ENCODE results near the gene ZNF408. TPM values are rescaled to one million over a fixed set of nuclear protein-coding genes. Genes with fewer than 3 reads are reported as not detected.
"Not testable (repeated sequence)": the region's sequence is repeated elsewhere in the genome, so short reads cannot be mapped to it uniquely, and the experiment has no call there.

ZNF408 gene
- total and polyA plus RNA-seq, 7 donors, result 5.0 to 15.0 (median 9.9) TPM

GRCh38 chr11:46698597-46698996, 2.2 kb upstream of the ZNF408 start:
- no peaks in the 10 kb centered on the region for H3K9me3 ChIP-seq
- peaks cover 56% of the 10 kb centered on the region for H3K4me1 ChIP-seq
- no peaks in the 10 kb centered on the region for H3K27me3 ChIP-seq (ENCODE audit: insufficient read depth in 3 of 3, low read length in 2 of 3)
- peak overlapping the region; percentile 99 for H3K4me3 ChIP-seq
- intact Hi-C loops (cut with DNase I), result no loop called here
- TF ChIP-seq, protein P1, sequence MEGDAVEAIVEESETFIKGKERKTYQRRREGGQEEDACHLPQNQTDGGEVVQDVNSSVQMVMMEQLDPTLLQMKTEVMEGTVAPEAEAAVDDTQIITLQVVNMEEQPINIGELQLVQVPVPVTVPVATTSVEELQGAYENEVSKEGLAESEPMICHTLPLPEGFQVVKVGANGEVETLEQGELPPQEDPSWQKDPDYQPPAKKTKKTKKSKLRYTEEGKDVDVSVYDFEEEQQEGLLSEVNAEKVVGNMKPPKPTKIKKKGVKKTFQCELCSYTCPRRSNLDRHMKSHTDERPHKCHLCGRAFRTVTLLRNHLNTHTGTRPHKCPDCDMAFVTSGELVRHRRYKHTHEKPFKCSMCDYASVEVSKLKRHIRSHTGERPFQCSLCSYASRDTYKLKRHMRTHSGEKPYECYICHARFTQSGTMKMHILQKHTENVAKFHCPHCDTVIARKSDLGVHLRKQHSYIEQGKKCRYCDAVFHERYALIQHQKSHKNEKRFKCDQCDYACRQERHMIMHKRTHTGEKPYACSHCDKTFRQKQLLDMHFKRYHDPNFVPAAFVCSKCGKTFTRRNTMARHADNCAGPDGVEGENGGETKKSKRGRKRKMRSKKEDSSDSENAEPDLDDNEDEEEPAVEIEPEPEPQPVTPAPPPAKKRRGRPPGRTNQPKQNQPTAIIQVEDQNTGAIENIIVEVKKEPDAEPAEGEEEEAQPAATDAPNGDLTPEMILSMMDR (IDR thresholded peaks at IDR 0.05), result no peak
- ATAC-seq (no peak), DNase-seq (no peak)
- no peak overlapping the region for H3K27ac ChIP-seq
- 32 to 60% (median 50%) methylated on average over 1 of the region's 1 CpG for WGBS, 3 donors
- peaks cover 9 to 44% of the 10 kb centered on the region in 2 donors for H3K36me3 ChIP-seq (ENCODE audit: insufficient read depth in 1 of 2, low read depth in 1 of 2)

GRCh38 chr11:46701078-46701654, 335 bp downstream of the ZNF408 start:
- ATAC-seq (peak in 1 of 4 donors; percentile 0), DNase-seq (no peak)
- peak overlapping the region; percentile 99 for H3K4me3 ChIP-seq
- peaks cover 50% of the 10 kb centered on the region for H3K4me1 ChIP-seq
- peak overlapping the region; percentile 99 for H3K27ac ChIP-seq
- no peaks in the 10 kb centered on the region for H3K9me3 ChIP-seq
- peaks cover 9 to 48% of the 10 kb centered on the region in 2 donors for H3K36me3 ChIP-seq (ENCODE audit: insufficient read depth in 1 of 2, low read depth in 1 of 2)
- 0 to 1% (median 1%) methylated on average over 29 of the region's 29 CpGs for WGBS, 3 donors
- TF ChIP-seq, protein P1 (IDR thresholded peaks at IDR 0.05), result no peak
- intact Hi-C loops (cut with DNase I), result no loop called here
- H3K27me3 ChIP-seq (ENCODE audit: insufficient read depth in 3 of 3, low read length in 2 of 3), result no peaks in the 10 kb centered on the region

DNA sequence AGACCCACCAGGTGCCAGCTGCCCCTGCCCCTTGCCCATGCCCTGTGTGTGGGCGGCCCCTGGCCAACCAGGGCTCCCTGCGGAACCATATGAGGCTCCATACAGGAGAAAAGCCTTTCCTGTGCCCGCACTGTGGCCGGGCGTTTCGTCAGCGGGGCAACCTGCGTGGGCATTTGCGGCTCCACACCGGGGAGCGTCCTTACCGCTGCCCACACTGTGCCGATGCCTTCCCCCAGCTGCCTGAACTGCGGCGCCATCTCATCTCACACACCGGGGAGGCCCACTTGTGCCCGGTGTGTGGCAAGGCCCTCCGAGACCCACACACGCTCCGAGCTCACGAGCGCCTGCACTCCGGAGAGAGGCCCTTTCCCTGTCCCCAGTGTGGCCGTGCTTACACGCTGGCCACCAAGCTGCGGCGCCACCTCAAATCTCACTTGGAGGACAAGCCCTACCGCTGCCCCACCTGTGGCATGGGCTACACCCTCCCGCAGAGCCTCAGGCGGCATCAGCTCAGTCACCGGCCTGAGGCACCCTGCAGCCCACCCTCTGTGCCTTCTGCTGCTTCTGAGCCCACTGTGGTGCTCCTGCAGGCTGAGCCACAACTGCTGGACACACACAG, 4.3 kb downstream of the ZNF408 start:
- 95 to 96% (median 95%) methylated on average over 31 of the region's 31 CpGs for WGBS, 3 donors
- no peak overlapping the region for H3K27ac ChIP-seq
- no peaks in the 10 kb centered on the region for H3K27me3 ChIP-seq (ENCODE audit: insufficient read depth in 3 of 3, low read length in 2 of 3)
- peaks cover 15% of the 10 kb centered on the region for H3K4me1 ChIP-seq
- peaks cover 9 to 55% of the 10 kb centered on the region in 2 donors for H3K36me3 ChIP-seq (ENCODE audit: insufficient read depth in 1 of 2, low read depth in 1 of 2)
- no peak for ATAC-seq
- no peaks in the 10 kb centered on the region for H3K9me3 ChIP-seq
- no peak overlapping the region for H3K4me3 ChIP-seq
- TF ChIP-seq, protein P1 (IDR thresholded peaks at IDR 0.05), result no peak
- no peak for DNase-seq
- intact Hi-C loops (cut with DNase I), result no loop called here

DNA sequence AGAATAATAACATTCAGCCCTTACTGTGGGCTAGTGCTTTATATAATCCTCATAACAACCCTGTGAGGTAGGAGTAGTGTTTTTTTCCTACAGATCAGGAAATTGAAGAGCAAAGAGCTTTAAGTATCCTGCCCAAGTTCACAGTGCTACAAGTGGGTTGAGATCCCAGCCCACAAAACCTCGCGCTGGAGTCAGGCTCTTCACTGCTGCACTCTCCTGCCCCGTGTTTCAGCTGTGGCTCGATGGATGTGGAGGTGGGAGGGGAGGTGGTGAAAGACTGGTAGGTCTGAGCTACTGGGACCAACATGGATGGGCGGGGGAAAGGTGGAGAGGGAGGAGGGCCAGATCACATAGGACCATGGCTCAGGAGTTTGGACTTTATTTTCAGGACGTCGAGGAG, 6.1 kb downstream of the ZNF408 start:
- no peak for DNase-seq
- intact Hi-C loops (cut with DNase I), result no loop called here
- Histone ChIP-seq H3K27ac (no peak overlapping the region), H3K4me1 (peaks cover 18% of the 10 kb centered on the region), H3K9me3 (no peaks in the 10 kb centered on the region), H3K36me3 (ENCODE audit: insufficient read depth in 1 of 2, low read depth in 1 of 2) (peaks cover 9 to 52% of the 10 kb centered on the region in 2 donors), H3K27me3 (ENCODE audit: insufficient read depth in 3 of 3, low read length in 2 of 3) (no peaks in the 10 kb centered on the region), H3K4me3 (no peak overlapping the region)
- no peak for ATAC-seq
- 78 to 88% (median 83%) methylated on average over 7 of the region's 7 CpGs for WGBS, 3 donors
- TF ChIP-seq, protein P1 (IDR thresholded peaks at IDR 0.05), result no peak

- ATAC-seq; H3K27me3 ChIP-seq (ENCODE audit: insufficient read depth in 3 of 3, low read length in 2 of 3); H3K4me3 ChIP-seq; H3K9me3 ChIP-seq; DNase-seq; intact Hi-C loops (cut with DNase I): not testable (repeated sequence)
- Histone ChIP-seq H3K4me1 (peaks cover 14% of the 10 kb centered on the region), H3K36me3 (ENCODE audit: insufficient read depth in 1 of 2, low read depth in 1 of 2) (peaks cover 3 to 27% of the 10 kb centered on the region in 2 donors), H3K27ac (peak overlapping the region; percentile 90)
- WGBS, 3 donors, result 82 to 89% (median 85%) methylated on average over 9 of the region's 9 CpGs
Measured at GRCh38 chr11:46709351-46709750, 8.5 kb downstream of the ZNF408 start.

Measured in psoas muscle (tissue), 8 donors.